CD4-positive, alpha-beta T cell (primary cell): ENCODE results near the gene MAML2. TPM values are rescaled to one million over a fixed set of nuclear protein-coding genes. Genes with fewer than 3 reads are reported as not detected.

Experiments used
- ATAC-seq: fragments of 200-7000 bp; cut with Tn5 transposase; one replicate; pipeline ENCODE4 v1.10.0; 2022; ENCODE audit warnings: mild to moderate bottlenecking; ENCODE audit not compliant: poor library complexity
- CTCF ChIA-PET: fragments of 350-600 bp; sonication (Branson Sonifier 250); formaldehyde crosslinking; loops from one replicate; lab custom pipeline; 2021; ENCODE audit warnings: antibody characterized with exemption, inconsistent platforms; lab: Charles Lee
- POLR2A ChIA-PET: fragments of 350-600 bp; sonication (Branson Sonifier 250); formaldehyde crosslinking; loops from one replicate; lab custom pipeline; 2021; ENCODE audit warnings: antibody characterized with exemption, inconsistent platforms; lab: Charles Lee
- DNase-seq, 14 experiments: peaks; one replicate each; pipeline ENCODE4 v3.0.0-alpha.2; 2013 to 2020; ENCODE audit warnings: mixed read lengths in 2 of 14
- H3K27ac ChIP-seq, 2 donors: one replicate each; pipeline versions ENCODE4 v1.5.1 to v1.7.0; 2013; ENCODE audit warnings: low read length in 2 of 2, low read depth in 1 of 2, mild to moderate bottlenecking in 1 of 2
- H3K27me3 ChIP-seq, 2 experiments: 1 replicate in 1 of 2; 2 replicates in 1 of 2; pipeline versions ENCODE4 v1.6.1 to v1.7.0; 2013; ENCODE audit warnings: low read length in 2 of 2, control low read depth in 1 of 2, mild to moderate bottlenecking in 1 of 2, moderate library complexity in 1 of 2; ENCODE audit not compliant: insufficient read depth in 2 of 2, control insufficient read depth in 1 of 2
- H3K36me3 ChIP-seq: one replicate; pipeline ENCODE4 v1.6.1; 2013; ENCODE audit warnings: low read length, control low read depth; ENCODE audit not compliant: insufficient read depth
- H3K4me1 ChIP-seq: one replicate; pipeline ENCODE4 v1.6.1; 2013; ENCODE audit warnings: low read length, control low read depth; ENCODE audit not compliant: insufficient read depth
- H3K4me3 ChIP-seq: one replicate; pipeline ENCODE4 v1.5.1; 2013; ENCODE audit warnings: mild to moderate bottlenecking, low read length, moderate library complexity
- H3K9me3 ChIP-seq, 2 experiments: 1 replicate in 1 of 2; 2 replicates in 1 of 2; pipeline versions ENCODE4 v1.6.1 to v1.7.0; 2013; ENCODE audit warnings: low read length in 2 of 2, mild to moderate bottlenecking in 2 of 2, control low read depth in 1 of 2, moderate library complexity in 1 of 2; ENCODE audit not compliant: control insufficient read depth in 1 of 2, insufficient read depth in 1 of 2
- H3K27ac Mint-ChIP-seq: one replicate; pipeline ENCODE4 v1.8.0; 2020; ENCODE audit warnings: mixed read lengths
- H3K27me3 Mint-ChIP-seq: one replicate; pipeline ENCODE4 v1.8.0; 2021; ENCODE audit warnings: mixed read lengths
- H3K36me3 Mint-ChIP-seq: one replicate; pipeline ENCODE4 v1.8.0; 2021; ENCODE audit warnings: low read depth, mixed read lengths
- H3K4me1 Mint-ChIP-seq: one replicate; pipeline ENCODE4 v1.8.0; 2021; ENCODE audit warnings: low read depth, mixed read lengths
- H3K4me3 Mint-ChIP-seq: one replicate; pipeline ENCODE4 v1.8.0; 2020; ENCODE audit warnings: mild to moderate bottlenecking, mixed read lengths
- H3K9me3 Mint-ChIP-seq: one replicate; pipeline ENCODE4 v1.8.0; 2020; ENCODE audit warnings: mixed read lengths
- intact Hi-C, 2 experiments: fragments of 100-400 bp; cut with DNase I in 1 of 2; cut with micrococcal nuclease in 1 of 2; formaldehyde crosslinking; loops; one replicate each; pipeline versions ENCODE4 v1.15.1 to v1.9.0; 2023 to 2025; cut with DNase I, micrococcal nuclease
- total RNA-seq, 174 experiments: library from RNA in 2 of 174; stranded (reverse) in 2 of 174; gene quantifications; one replicate each; pipeline ENCODE4 v1.2.3 and lab custom pipeline; 2021 to 2026
- TF ChIP-seq, protein P1 (sequence below): fragments of 200-600 bp; IDR thresholded peaks from one replicate; pipeline ENCODE4 v1.8.0; 2022; ENCODE audit warnings: antibody characterized with exemption, mild to moderate bottlenecking

Gene MAML2
- total RNA-seq, 2 experiments from 2014 or later = 58.8 to 59.8 TPM

DNA sequence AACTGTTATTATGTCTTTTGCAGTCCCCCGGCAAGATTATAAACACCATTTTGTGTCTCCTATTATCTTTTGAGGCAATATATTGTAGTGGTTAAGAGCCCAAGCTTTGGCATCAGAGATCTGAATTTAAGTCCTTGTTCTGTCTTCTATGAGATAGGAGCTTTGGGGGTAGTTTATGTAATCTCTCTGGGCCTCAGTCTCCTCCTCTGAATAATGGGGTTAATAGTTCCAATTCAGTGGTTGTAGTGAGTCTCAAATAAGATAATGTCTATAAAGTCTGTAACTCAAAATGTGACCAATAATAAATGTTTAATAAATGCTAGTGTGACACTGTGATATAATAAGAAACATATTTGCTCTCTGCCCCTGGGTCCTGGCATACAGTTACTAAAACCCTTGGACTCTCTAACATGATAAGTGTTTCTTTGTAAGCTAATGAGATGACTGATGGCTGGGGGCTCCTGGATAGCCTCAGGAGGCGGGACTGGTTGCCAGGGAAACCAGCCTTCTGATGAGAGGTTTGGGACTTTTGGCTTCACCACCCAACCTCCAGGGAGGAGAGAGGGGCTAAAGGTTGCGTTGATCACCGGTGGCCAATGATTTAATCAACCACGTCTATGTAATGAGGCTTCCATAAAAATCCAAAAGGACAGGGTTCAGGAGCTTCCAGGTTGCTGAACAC is 235.7 kb downstream of the MAML2 start:
- Mint-ChIP-seq H3K27ac (peak overlapping the region; percentile 94), H3K4me1 (peaks cover 40% of the 10 kb centered on the region), H3K9me3 (no peaks in the 10 kb centered on the region), H3K27me3 (no peaks in the 10 kb centered on the region), H3K4me3 (peak overlapping the region; percentile 18), H3K36me3 (peaks cover 42% of the 10 kb centered on the region)
- H3K36me3 ChIP-seq = no peaks in the 10 kb centered on the region
- TF ChIP-seq, protein P1, sequence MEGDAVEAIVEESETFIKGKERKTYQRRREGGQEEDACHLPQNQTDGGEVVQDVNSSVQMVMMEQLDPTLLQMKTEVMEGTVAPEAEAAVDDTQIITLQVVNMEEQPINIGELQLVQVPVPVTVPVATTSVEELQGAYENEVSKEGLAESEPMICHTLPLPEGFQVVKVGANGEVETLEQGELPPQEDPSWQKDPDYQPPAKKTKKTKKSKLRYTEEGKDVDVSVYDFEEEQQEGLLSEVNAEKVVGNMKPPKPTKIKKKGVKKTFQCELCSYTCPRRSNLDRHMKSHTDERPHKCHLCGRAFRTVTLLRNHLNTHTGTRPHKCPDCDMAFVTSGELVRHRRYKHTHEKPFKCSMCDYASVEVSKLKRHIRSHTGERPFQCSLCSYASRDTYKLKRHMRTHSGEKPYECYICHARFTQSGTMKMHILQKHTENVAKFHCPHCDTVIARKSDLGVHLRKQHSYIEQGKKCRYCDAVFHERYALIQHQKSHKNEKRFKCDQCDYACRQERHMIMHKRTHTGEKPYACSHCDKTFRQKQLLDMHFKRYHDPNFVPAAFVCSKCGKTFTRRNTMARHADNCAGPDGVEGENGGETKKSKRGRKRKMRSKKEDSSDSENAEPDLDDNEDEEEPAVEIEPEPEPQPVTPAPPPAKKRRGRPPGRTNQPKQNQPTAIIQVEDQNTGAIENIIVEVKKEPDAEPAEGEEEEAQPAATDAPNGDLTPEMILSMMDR = no peak
- POLR2A ChIA-PET = interaction anchor here (0.8 to 1.7 kb wide), 6 partner anchors 7 to 317 kb away, joined by 3 to 6 read pairs (median 4); partner anchors contain the start of genes CEP57, FAM76B and MAML2
- intact Hi-C loops = loop anchor here in 1 of 2 experiments (5.0 kb wide), 3 partner anchors 50 to 235 kb away; partner anchors contain the start of gene MAML2
- no peaks in the 10 kb centered on the region for H3K27me3 ChIP-seq
- DNase-seq (no peak), ATAC-seq (no peak)
- no peaks in the 10 kb centered on the region for H3K9me3 ChIP-seq
- peaks cover 6% of the 10 kb centered on the region for H3K4me1 ChIP-seq
- no peak overlapping the region for H3K27ac ChIP-seq
- CTCF ChIA-PET = interaction anchor here (1.0 to 2.2 kb wide), 6 partner anchors 9 to 236 kb away, joined by 3 to 7 read pairs (median 6); partner anchors contain the start of gene MAML2
- no peak overlapping the region for H3K4me3 ChIP-seq

DNA sequence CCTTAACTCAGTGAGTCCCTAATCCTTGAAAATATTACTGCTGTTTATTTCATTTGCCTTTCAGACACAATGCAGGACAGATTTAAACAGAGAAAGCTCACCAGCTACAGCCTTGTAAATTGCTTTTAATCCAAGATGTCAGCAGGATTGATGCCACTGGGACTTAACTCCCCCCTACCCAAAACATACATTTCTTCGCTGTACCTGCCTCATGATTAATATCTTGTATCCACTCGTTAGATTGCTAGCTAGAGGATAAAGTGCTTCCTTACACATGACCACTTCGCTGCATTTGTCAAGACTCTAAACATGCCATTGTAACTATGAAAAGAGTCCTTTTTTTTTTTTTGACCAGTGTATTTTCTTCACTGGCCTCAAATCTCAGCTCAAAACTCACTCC is 236.3 kb downstream of the MAML2 start:
- ChIA-PET CTCF (interaction anchor here (1.3 to 2.2 kb wide), 5 partner anchors 10 to 237 kb away, joined by 3 to 9 read pairs (median 7); partner anchors contain the start of gene MAML2), POLR2A (interaction anchor here (1.0 to 1.7 kb wide), 3 partner anchors 8 to 236 kb away, joined by 3 to 5 read pairs (median 4); partner anchors contain the start of gene MAML2)
- Histone ChIP-seq H3K36me3 (no peaks in the 10 kb centered on the region), H3K9me3 (no peaks in the 10 kb centered on the region), H3K4me3 (no peak overlapping the region), H3K27ac (no peak overlapping the region), H3K4me1 (peaks cover 6% of the 10 kb centered on the region), H3K27me3 (no peaks in the 10 kb centered on the region)
- intact Hi-C loops = loop anchor here in 1 of 2 experiments (5.0 kb wide), 3 partner anchors 49 to 236 kb away; partner anchors contain the start of gene MAML2
- peaks cover 40% of the 10 kb centered on the region for H3K4me1 Mint-ChIP-seq
- DNase-seq (no peak), ATAC-seq (no peak)
- H3K4me3 Mint-ChIP-seq = no peak overlapping the region
- no peaks in the 10 kb centered on the region for H3K27me3 Mint-ChIP-seq
- TF ChIP-seq, protein P1 = no peak
- H3K36me3 Mint-ChIP-seq = peaks cover 46% of the 10 kb centered on the region
- H3K9me3 Mint-ChIP-seq = no peaks in the 10 kb centered on the region
- peak overlapping the region; percentile 94 for H3K27ac Mint-ChIP-seq

DNA sequence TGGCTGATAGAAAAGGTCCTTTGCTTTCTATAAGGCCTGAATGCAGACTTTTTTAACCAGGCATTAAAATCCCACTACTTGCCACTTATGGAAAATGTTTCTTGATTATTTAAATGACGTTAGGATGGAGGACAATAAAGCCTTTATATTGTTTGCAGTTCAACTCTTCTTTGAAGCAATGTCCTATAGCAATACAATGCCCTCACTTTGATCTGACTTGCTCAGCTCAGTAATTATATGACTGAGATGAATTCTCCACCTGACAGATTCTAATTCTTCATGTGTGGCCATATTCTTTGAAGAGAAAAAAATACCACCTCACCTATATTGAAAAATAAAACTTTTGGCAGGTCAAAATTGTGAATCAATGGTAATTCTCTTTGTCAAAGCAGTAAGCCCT is 237.1 kb downstream of the MAML2 start:
- peaks cover 48% of the 10 kb centered on the region for H3K36me3 Mint-ChIP-seq
- no peaks in the 10 kb centered on the region for H3K27me3 ChIP-seq
- H3K27ac ChIP-seq = no peak overlapping the region
- H3K27ac Mint-ChIP-seq = peak overlapping the region; percentile 94
- no peaks in the 10 kb centered on the region for H3K9me3 ChIP-seq
- TF ChIP-seq, protein P1 = no peak
- POLR2A ChIA-PET = interaction anchor here (0.8 to 1.7 kb wide), 3 partner anchors 9 to 237 kb away, joined by 4 to 5 read pairs (median 4); partner anchors contain the start of gene MAML2
- intact Hi-C loops = loop anchor here in 1 of 2 experiments (1.0 to 5.0 kb wide), 4 partner anchors 49 to 236 kb away; partner anchors contain the start of gene MAML2
- no peaks in the 10 kb centered on the region for H3K36me3 ChIP-seq
- H3K27me3 Mint-ChIP-seq = no peaks in the 10 kb centered on the region
- ATAC-seq (peak; percentile 2), DNase-seq (no peak)
- H3K4me3 Mint-ChIP-seq = peak overlapping the region; percentile 5
- CTCF ChIA-PET = interaction anchor here (1.3 to 2.2 kb wide), 5 partner anchors 10 to 237 kb away, joined by 3 to 9 read pairs (median 7); partner anchors contain the start of gene MAML2
- H3K4me1 Mint-ChIP-seq = peaks cover 40% of the 10 kb centered on the region
- H3K4me1 ChIP-seq = peaks cover 6% of the 10 kb centered on the region
- H3K9me3 Mint-ChIP-seq = no peaks in the 10 kb centered on the region
- no peak overlapping the region for H3K4me3 ChIP-seq
